NK-92 treated with Interleukin-12 subunit alpha and Interleukin-12 subunit beta, amount 100 ng/mL, for 24 hours (cell line): ENCODE results near the gene PPP1R7.

Source experiments
- DNase-seq: peaks from one replicate; lab custom pipeline; 2025; lab: John Stamatoyannopoulos, UW

PPP1R7 gene

DNA sequence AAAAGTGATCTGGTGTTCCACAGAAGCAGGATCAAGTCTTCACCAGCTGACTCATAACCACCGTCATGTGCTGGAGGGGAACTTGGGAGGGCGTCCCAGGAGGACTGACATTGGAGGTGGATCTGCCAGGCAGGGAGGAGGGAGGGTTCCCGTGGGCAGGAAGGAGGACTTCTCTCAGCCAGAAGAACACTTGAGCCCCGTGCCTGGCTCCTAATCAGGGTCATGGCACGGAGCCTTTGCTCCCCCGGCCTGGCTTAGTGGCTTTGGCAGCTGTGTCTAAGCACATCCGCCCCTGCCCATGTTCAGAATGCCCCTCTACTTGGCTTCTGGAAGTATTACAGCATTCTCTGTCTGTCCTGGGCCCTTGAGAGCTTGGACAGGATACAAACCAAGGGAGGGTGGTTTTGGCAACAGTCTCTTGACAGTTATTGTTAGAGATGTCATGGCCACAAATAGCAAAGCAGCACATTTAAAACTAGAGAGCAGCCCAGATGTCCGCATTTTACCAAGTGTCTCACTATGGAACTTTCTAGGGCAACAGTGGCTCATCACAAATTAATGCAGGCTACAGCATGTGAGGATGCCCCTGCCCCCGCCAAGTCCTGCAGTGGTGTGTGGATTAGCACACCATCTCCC, 11.5 kb downstream of the PPP1R7 start:
- no peak for DNase-seq

- no peak for DNase-seq
Measured at GRCh38 chr2:241163601-241164118, 13.4 kb downstream of the PPP1R7 start.

DNA sequence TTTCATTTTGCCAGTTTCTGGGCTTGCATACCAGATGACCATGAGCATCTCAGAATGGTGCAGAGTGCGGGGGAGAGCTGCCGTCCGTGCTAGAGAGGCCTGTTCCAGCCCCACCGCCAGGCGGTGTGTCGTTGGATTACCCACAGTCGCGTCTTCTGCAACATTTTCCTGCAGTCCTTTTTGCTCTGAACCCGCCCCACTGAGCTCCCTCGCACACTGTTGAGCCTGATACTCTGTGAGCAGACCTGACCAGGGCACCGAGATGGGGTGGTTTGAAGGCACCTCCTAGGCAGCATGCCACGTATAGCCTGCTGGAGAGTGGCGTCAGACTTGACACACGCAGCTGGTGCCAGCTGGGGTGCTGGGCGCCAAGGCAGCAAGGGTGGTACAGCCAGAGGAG, 18.1 kb downstream of the PPP1R7 start:
- DNase-seq, result no peak

GRCh38 chr2:241173557-241173956, 23.3 kb downstream of the PPP1R7 start:
- no peak for DNase-seq

GRCh38 chr2:241177526-241178334, 27.5 kb downstream of the PPP1R7 start:
- DNase-seq, result no peak

- no peak for DNase-seq
Measured at GRCh38 chr2:241178961-241179360, 28.7 kb downstream of the PPP1R7 start.

- DNase-seq, result no peak
Measured at GRCh38 chr2:241179899-241180298, 29.6 kb downstream of the PPP1R7 start.

DNA sequence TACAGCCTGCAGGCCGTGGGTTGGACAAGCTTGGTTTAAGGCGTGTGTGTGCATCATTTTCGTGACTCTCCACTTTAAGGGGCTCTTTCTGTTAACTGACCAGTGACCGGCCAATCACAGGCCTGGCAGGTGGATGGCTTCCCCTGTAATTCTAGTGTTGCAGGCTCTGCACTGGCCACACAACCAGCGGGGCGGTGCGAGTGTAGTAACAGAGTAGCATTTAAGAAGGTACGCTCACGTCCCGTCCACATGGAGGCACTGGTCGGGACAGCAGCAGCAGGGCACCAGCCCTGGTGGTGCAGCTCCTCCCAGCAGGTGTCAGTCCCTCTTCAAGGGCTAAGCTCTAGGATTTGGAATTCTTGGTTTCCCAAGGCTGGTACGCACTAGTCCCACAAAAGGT, 30.2 kb downstream of the PPP1R7 start:
- DNase-seq, result no peak

- no peak for DNase-seq
Measured at GRCh38 chr2:241182126-241182525, 31.9 kb downstream of the PPP1R7 start.

DNA sequence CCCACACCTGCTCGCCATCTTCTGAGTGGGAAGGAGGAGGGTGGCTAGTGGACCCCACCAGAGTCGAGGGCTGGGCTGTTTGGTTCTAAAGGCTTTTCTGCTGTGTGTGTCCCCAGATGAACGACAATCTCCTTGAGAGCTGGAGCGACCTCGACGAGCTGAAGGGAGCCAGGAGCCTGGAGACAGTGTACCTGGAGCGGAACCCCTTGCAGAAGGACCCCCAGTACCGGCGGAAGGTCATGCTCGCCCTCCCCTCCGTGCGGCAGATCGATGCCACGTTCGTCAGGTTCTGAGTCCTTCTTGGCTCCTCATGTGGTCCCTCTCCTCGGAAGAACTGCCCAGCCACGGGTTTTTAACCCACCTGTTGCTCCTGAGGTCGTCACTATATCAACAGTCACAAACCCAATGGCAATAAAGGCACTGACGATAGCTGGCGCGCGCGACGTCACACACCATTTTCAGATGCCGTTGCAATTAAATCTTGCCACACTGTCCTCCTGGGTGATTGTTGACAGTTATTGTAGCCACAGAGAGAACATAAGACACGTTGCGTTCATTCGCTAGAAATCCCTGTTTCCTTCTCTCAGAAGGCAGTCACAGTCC, 32.4 kb downstream of the PPP1R7 start:
- DNase-seq, result no peak

GRCh38 chr2:241183221-241183620, 33.0 kb downstream of the PPP1R7 start:
- no peak for DNase-seq

DNA sequence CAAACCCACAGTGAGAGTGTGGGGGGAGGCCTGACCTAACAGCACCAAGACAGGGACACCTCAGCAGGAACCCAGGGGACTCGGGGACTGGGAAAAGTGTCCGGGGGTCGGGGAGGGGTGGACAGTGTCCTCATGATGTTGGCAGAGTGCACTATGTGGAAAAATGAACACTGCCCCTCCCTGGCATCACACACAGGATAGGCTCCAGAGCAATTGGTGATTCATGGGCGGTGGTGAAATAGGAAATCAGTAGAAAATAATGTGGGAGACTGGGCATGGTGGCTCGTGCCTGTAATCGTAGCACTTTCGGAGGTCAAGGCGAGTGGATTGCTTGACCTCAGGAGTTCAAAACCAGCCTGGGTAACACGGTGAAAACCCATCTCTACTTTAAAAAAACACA, 34.6 kb downstream of the PPP1R7 start:
- no peak for DNase-seq

GRCh38 chr2:241185961-241186360, 35.7 kb downstream of the PPP1R7 start:
- no peak for DNase-seq

GRCh38 chr2:241187101-241187917, 37.0 kb downstream of the PPP1R7 start:
- DNase-seq, result no peak

GRCh38 chr2:241187918-241188234, 37.6 kb downstream of the PPP1R7 start:
- DNase-seq, result no peak

DNA sequence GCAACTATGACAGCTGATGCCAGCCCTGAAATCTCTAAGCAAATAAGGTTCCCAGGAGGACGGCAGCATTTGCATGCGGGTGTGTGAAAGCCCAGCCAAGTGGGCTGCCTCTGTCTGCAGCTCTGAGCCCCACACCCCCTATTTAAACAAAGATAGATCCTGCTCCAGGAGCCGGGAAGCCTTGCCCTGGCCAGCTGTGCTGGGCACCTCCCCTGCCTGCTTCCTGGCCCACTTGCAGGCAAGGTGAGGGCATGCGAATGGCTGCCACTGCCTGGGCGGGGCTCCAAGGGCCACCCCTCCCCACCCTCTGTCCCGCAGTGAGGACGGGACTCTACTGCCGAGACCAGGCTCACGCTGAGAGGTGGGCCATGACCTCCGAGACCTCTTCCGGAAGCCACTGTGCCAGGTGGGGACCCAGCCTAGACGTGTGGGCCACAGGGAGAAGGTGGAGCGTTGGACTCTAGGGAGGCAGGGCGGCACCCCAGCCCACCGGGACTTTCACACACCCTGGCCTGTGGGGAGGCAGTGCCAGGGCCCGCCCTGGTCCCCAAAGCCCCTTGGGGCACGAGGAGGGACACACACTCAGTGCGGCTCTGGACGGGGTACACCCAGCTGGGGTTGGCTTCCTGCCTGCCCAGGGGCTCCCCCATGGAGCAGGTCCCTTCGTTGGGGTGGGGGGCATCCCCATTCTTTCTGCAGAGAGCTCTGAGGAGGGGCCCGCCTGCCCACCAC, 38.3 kb downstream of the PPP1R7 start, which contains the start of gene ANO7:
TSS of gene ANO7 (plus strand) at position 317 of the 732 bp plus-strand sequence. CDS start 1,387 bp downstream, outside the sequence.
- no peak for DNase-seq

DNA sequence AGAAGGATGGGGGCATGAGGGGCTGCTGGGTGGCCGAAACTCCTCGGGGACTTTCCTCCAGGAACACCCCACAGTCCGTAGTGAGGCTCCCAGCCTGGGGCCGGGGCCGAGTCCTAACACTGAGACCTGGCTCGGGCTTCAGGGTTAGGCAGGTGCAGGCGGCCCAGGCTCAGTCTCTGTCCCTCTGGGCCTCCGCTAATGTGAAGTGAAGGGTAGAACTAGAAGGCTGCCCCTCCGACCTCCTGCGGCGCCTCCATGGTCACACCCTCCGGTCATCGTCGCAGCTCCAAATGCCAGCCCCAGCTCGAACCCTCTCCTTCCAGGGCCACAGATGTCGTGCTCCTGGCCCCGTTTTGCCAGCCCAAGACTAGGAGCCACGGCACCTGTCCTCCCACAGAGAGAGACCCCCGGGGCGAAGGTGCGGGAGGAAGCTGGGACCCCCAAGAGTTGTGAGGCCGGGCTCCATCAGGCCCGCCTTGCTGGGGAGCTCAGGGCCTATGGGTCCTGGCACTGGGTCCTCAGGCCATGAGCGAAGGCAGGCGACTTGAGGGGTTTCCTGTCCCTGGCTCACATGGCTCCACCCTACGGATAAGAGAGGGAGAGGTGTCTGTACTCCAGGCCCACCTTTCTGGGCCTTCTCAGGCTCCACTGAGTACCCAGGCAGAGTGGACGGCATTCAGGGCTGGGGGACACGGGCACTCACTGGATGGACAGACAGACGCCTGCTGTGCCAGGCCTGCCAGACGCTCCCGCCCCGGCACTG, 39.0 kb downstream of the PPP1R7 start:
- no peak for DNase-seq

- DNase-seq, result no peak
Measured at GRCh38 chr2:241189856-241190201, 39.6 kb downstream of the PPP1R7 start.

- DNase-seq, result no peak
Measured at GRCh38 chr2:241190291-241190981, 40.2 kb downstream of the PPP1R7 start.

DNA sequence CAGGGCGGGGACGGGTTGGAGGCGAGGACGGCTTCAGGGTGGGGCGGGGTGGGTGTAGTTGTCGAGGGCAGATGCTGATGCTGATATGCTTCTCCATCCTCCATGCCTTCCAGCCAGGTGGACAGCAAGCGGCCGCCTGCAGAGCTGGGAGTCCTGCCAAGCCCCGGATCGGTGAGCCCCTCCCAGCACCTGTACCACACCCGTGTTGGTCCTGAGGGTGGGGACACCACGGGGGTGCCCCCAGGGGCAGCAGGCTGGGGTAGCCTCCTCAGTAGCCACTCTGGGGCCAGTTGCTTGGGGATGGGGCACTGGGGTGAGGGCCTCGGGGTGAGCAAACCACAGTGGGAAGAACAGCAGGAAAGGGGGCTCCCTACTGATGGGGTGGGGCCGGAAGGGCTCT, 40.8 kb downstream of the PPP1R7 start:
- no peak for DNase-seq
